AG08395 (cell line): ENCODE results near the gene FGF22.
A peak's percentile ranks its signal among the peaks of the same experiment; 100 is the strongest.
"Not testable (repeated sequence)": the region's sequence is repeated elsewhere in the genome, so short reads cannot be mapped to it uniquely, and the experiment has no call there.

Experiments used
- DNase-seq: peaks from one replicate; pipeline ENCODE4 v3.0.0; 2012; ENCODE audit warnings: mixed read lengths, low spot score

Gene FGF22

DNA sequence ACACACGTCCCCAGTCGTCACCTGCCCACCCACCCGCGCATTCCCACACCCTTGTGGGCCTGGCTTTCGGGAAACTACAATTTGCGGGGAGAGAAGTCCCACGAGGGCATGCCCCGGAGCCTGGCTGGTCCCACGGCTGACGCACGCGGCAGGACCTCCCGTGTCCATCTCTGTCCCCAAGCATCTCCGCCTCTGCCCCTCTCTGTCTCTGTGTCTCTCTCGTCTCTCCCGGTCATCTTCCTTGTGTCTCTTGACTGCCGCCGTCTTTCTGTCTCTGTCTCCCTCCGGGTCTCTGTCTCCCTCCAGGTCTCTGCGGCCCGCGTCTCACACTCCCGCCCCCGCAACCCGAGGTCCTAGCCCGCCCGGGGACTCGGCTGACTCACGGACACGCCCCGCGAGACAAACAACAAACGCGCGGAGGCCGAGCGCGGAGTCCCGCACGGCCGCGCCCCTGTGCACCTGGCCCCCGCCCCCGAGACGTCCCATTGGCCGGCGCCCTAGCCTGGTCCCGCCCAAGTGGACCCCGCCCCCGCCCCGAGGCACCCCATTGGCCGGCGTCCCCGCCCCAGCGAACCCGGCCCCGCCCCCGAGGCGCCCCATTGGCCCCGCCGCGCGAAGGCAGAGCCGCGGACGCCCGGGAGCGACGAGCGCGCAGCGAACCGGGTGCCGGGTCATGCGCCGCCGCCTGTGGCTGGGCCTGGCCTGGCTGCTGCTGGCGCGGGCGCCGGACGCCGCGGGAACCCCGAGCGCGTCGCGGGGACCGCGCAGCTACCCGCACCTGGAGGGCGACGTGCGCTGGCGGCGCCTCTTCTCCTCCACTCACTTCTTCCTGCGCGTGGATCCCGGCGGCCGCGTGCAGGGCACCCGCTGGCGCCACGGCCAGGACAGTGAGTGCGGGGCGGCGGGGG lies at the start of gene FGF22:
TSS of gene FGF22 (plus strand) at position 627 of the 908 bp plus-strand sequence. CDS start at position 674, 47 bp downstream.
- DNase-seq, result peak; percentile 99

DNA sequence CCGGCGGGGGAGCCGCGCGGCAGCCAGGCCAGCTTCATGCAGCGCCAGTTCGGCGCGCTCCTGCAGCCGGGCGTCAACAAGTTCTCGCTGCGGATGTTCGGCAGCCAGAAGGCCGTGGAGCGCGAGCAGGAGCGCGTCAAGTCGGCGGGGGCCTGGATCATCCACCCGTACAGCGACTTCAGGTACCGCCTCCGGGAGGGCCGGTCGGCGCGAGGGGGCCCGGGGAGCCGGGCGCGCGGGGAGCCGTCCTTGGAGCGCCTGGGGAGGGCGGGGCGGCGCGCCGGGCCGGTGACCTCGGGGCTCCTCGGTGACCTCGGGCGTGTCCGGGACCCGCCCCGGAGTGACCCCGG lies 49.3 kb upstream of the FGF22 start:
- DNase-seq, result no peak

DNA sequence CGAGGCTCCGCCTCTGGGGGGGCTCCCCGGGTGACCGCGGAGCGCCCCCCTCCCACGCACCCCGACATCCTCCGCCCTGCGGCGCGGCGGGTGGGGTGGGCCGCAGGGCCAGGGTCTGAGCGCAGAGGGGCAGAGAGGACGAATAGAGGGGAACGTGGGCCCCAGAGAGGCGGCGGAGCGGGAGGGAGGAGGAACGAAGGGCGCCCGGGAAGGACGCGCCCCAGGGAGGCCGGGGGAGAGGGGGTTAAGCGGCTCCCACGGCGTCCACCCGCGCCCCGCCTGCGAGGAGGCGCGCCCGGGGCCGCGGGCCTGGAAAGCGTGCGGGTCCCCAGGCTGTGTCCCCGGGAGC lies 49.0 kb upstream of the FGF22 start:
- no peak for DNase-seq

DNA sequence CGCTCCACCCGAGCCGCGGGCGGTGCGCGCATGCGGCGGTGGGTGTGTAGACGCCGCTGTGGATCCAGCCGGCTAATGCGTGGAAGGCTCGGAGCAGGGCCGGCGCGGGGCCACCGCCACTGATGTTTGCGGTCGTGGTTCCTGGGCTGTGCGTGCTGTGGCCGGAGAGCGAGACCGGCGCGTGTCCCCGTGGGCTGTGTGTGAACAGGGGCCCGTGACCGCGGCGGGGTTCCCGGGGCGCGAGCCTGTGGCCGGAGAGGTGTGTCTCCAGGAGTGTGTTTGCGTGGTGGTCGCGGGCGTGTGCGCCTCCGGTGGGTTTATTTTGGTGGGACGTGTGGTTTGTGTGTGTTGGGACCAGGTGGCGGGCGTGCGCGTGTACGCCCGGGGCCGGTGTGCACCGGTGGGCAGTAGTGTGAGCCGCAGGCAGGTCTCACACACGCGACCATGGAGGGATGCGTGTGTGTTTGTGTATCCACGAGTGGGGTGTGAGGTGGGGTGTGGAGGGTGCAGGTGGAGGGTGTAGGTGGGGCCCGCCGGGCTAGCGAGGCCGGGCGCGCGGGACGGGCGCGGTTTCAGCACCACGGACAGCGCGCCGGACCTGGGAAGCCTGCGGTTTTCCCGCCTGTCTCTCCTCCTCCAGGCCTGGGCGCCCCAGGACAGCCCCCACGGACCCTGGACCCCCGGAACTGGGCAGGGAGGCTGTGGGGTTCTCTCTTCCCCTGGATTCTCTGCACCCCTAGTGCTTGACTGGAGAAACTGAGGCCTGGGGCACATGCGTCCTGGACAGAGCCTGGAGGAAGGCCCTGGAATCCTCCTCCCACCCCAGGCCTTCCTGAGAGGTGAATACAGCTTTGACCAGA lies 48.4 kb upstream of the FGF22 start:
- peak; percentile 47 for DNase-seq

DNA sequence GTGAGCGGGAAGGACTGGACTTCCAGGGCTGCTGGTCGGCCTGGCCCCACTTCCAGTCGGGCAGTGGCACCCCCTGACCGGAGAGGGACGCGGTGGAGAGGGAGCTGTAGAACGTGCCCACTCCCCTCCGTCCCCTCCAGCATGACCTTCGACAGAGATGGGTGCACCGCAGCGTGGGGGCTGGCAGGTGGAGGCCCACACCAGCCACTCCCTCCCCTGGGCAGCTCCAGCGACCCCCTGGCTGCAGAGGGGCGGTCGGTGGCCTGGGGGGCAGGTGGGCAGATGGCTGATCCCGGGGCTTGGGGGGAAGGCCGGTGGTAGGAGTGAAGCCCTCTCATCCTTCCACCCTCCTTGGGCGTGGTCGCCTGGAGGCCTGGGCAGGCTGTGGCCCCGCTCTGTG lies 47.6 kb upstream of the FGF22 start:
- DNase-seq, result no peak

DNA sequence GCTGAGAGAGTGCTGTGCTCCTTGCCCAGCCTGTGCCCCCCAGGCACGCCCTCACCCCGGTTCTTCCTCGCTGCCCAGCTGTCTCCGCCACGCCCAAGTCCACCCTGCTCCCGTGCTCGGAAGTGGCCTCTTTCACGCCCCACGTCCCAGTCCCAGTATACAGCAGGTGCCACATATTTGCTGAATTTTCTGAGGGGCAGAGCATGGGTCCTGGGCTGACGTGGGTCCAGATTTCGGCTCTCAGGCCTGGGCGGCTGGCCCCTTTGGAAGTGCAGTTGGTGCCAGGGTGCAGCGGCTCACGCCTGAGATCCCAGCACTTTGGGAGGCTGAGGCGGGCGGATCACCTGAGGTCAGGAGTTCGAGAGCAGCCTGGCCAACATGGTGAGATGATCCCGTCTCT lies 46.6 kb upstream of the FGF22 start:
- DNase-seq, result no peak

DNA sequence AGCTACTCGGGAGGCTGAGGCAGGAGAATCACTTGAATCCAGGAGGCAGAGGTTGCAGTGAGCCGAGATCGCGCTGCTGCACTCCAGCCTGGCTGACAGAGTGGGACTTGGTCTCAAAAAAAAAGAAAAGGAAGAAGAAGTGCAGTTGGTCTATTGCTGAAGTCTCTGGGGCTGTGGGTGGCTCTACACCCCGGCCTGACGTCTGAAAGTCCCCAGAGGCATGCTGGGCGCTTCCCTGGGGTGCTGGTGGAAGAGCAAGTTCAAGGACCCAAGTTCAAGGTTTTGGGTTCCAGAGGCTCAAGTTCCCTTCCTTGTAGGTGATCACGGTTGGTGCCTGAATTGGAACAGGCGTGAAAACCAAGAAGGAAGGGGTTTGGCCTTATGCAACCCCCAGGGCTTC lies 46.2 kb upstream of the FGF22 start:
- no peak for DNase-seq

DNA sequence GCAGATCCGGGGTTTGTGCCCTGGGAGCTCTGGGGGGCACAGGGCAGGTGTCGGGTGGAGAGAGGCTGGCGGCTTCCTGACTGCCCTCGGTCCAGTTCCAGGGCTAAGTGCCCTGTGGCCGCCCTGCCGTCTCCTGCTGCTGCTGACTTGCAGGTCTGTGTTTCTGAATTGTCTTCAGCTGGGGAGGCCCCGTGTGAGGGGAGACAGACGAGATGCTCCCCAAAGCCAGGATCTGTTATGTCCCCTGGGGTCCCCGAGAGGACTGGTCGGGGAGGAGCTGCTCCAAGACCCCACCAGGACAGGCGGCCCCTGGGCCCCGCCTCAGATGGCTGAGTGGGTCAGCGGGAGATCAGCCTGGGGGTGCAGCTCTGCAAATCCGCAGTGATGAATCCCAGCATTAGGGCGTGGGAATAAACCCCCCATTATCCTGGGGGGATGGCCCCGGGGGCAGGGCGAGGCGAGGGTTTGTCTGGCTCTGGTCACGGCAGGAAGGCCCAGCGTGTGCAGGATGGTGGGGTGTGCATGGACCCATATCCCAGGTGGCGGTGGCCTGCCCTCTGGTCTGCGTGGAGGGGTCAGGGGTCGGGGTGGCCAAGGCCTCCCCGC lies 45.3 kb upstream of the FGF22 start:
- DNase-seq, result no peak

DNA sequence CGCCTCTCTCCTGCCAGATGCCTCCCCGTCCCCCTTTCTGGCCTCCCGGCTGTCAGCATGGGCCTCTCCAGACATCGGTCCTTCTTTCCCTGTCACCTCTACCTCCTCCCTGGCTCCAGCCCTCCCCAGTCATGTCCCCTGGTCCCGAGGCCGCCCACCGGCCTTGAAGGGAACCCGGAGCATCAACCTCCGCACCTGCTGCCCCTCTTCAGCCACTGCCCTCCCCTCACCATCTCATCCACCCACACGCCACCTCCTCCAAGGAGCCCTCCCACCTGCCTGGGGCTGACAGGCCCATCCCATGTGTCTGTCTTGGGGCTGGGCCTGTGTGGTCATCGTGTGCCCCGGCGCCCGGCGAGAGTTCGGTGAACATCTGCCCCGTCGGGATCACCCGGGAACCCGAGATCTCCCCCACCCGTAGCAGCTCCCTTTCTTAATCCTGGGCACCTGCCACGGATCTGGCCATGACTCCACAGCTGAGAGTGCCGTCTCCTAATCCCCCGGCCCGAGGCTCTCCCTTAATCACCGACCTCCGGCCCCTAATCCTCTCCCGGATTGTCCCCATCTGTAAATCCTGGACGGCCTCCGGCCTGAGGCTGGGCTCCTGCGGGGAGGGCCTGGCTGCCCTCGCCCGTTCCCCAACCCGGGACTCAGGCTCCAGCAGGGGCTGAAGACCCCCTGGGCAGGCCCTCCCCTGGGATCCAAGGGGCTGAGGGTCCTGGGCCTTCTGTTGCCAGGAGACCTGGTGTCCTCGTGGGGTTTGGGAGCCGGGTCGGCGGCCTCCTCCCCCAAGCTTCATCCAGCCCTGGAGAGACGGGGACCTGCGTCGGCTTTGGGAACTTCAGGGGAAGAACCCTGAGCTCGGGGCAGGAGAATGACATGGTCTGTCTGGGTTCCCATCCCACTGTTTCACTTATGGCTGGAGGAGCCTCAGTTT lies 44.1 kb upstream of the FGF22 start:
- DNase-seq, result no peak

DNA sequence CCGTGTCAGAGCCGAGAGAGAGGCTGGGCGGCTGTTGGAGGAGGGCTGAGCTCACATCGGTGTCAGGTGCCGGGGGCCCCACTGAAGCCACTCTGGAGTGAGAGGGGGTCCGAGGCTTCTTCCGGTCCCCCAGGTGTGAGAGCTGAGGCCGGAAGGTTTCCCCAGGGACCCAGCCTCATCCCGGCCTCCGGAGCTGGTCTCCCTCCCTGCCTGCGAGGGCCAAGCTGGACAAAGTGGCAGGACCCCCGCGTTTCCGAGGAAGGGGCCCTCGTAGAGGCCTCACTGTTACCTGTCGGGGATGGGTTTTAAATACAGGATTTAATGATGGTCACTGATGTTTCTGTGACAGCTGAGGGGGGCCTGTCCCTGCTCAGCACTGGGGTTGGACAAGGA lies 43.4 kb upstream of the FGF22 start:
- no peak for DNase-seq

DNA sequence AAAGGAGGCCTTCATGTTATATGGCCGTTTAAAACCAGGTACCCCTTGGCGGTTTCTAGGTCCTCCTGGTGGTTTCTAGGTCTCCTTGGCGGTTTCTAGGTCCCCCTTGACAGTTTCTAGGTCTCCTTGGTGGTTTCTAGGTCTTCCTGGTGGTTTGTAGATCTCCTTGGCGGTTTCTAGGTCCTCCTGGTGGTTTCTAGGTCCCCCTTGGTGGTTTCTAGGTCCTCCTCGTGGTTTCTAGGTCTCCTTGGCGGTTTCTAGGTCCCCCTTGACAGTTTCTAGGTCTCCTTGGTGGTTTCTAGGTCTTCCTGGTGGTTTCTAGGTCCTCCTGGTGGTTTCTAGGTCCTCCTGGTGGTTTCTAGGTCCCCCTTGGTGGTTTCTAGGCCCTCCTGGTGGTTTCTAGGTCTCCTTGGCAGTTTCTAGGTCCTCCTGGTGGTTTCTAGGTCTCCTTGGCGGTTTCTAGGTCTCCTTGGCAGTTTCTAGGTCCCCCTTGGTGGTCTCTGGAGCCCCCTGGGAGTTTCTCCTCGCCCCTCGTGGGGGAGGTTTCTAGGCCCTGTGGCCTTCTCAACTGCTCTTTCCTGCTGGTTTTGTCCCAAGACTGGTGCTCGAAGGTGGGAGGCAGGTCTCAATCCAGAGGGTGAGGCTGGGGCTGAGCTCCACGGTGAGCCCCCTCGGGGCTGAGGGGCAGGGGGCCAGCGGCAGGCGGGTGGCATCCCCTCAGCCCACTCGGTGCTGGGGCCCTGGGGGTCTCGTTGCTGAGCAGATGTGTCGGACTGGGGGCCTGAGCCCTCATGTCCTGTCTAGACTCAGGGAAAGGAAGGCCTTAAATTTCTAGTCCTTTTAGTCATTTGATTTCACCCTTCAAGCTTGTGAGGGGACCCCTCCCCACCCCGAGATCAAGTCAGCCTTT lies 42.0 kb upstream of the FGF22 start:
- no peak for DNase-seq

DNA sequence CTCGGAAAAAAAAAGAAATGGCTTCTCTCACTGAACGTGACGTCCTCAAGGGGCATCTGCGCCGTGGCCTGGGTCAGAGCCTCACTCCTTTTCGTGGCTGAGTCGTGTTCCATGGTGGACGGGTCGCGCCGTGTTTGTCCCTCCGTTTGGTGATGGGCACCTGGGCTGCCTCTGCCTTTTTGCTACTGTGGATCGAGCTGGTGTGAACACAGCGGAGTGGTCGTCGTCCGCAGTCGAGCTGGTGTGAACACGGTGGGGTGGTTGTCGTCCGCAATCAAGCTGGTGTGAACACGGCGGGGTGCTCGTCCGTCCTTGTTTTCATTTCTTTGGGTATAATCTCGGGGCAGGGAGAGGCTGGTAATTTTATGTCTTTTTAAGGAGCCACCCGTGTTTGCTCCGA lies 38.4 kb upstream of the FGF22 start:
- DNase-seq, result no peak

DNA sequence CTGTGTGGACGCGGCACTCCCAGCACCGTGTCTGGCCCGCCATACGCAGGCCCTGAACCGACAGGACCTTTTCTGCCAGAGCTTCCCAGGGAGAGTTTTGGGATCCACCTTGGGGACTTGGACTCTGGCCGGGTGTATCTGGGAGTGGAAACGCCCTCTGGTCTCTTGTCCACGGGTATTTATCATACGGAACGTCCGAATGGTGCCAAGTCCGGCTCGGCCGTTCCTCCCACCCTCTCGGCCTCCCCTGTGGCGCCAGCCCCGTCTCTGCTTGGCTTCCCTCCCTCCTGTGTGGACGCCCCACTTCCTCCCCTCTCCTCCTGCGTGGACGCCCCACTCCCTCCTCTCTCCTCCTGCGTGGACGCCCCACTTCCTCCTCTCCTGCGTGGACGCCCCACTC lies 37.9 kb upstream of the FGF22 start:
- DNase-seq, result no peak

DNA sequence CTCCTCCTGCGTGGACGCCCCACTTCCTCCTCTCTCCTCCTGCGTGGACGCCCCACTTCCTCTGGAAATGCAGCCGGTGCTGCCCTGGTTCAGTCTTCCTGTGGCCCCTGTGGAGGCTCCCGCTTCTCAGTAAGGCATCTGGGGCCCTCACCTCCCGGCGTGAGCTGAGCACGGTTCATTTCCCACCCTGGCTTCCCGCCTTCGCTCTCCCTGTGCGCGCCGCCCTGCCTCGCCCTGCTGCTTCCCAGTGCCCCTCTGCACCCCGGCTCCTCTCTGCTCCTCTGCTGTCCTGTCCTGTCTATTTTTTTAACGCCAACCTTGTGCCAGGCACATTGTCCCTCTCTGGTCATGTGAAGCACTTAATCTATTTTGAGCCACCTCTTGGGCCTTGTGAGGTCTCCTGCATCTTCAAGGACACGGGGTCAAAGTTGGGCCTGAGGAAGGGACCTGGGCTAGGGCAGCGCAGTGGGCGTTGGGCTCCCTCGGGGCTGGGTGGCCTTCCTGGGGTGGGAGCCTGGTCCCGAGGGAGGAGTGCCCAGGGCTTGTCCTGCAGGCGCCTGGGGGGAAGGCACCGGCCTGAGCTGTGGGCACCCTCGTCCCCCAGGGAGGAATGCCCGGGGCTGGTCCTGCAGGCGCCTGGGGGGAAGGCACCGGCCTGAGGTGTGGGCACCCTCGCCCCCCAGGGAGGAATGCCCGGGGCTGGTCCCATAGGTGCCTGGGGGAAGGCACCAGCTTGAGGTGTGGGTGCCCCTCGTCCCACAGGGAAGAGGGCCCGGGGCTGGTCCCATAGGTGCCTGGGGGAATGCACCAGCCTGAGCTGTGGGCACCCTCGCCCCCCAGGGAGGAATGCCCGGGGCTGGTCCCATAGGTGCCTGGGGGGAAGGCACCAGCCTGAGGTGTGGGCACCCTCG lies 37.0 kb upstream of the FGF22 start:
- no peak for DNase-seq

DNA sequence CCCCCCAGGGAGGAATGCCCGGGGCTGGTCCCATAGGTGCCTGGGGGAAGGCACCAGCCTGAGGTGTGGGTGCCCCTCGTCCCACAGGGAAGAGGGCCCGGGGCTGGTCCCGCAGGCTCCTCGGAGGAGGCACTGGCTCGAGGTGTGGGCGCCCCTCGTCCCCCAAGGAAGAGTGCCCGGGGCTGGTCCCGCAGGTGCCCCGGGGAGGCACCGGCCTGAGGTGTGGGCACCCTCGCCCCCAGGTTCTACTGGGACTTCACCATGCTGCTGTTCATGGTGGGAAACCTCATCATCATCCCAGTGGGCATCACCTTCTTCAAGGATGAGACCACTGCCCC lies 36.4 kb upstream of the FGF22 start:
- DNase-seq, result not testable (repeated sequence)

DNA sequence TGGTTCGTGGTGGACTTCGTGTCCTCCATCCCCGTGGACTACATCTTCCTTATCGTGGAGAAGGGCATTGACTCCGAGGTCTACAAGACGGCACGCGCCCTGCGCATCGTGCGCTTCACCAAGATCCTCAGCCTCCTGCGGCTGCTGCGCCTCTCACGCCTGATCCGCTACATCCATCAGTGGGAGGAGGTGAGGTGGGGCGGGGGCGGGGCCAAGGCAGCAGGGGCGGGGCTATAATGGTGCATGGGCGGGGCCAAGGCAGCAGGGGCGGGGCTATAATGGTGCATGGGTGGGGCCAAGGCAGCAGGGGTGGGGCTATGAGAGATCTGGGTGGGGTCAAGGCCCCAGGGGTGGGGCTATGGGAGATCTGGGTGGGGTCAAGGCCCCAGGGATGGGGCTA lies 35.9 kb upstream of the FGF22 start:
- DNase-seq, result not testable (repeated sequence)

DNA sequence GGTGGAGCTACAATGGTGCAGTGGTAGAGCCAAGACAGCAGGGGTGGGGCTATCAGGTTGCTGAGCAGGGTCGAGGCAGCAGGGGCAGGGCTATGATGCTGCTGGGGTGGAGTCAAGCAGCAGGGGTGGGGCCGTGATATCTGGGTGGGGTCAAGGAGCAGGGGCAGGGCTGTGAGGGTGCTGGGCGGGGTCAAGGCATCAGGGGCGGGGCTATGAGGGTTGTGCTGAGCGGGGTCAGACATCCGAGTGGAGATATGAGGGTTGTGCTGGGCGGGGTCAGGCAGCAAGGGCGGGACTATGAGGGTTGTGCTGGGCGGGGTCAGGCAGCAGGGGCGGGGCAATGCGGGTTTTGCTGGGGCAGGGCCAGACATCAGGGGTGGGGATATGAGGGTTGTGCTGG lies 35.3 kb upstream of the FGF22 start:
- no peak for DNase-seq

DNA sequence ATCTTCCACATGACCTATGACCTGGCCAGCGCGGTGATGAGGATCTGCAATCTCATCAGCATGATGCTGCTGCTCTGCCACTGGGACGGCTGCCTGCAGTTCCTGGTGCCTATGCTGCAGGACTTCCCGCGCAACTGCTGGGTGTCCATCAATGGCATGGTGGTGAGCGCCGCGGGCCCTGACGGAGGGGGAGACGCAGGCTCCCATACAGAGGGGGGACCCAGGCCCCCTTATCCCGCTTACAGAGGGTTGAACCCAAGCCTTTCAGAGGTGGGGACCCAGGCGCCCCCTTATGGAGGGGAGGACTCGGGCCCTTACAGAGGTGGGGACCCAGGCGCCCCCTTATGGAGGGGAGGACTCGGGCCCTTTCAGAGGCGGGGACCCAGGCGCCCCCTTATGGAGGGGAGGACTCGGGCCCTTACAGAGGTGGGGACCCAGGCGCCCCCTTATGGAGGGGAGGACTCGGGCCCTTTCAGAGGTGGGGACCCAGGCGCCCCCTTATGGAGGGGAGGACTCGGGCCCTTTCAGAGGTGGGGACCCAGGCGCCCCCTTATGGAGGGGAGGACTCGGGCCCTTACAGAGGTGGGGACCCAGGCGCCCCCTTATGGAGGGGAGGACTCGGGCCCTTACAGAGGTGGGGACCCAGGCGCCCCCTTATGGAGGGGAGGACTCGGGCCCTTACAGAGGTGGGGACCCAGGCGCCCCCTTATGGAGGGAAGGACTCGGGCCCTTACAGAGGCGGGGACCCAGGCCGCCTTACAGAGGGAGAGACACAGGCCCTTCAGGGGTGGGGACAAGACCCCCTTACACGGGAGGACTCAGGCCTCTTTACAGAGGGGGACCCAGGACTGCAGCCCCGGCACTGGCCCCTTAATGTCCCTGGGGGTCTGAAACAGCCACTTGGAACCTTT lies 34.4 kb upstream of the FGF22 start:
- DNase-seq, result not testable (repeated sequence)
